Coronary artery (tissue), 2 donors: ENCODE data around the gene DIP2C.
A peak's percentile ranks its signal among the peaks of the same experiment; 100 is the strongest.
"Not testable (repeated sequence)": the region's sequence is repeated elsewhere in the genome, so short reads cannot be mapped to it uniquely, and the experiment has no call there.

Experiments used
- DNase-seq: peaks from one replicate; pipeline ENCODE4 v3.0.0-alpha.2; 2017; ENCODE audit warnings: low spot score
- H3K27ac ChIP-seq, 2 donors: fragments of 200-600 bp; sonication (generic); one replicate each; pipeline ENCODE4 v1.5.1; 2016 to 2019
- H3K4me3 ChIP-seq: fragments of 200-600 bp; sonication (generic); 2 replicates; pipeline ENCODE4 v1.5.1; 2016; ENCODE audit warnings: mild to moderate bottlenecking, moderate library complexity
- CTCF ChIP-seq: fragments of 200-600 bp; sonication (generic); IDR thresholded peaks from one replicate; pipeline ENCODE4 v1.5.1; 2019; ENCODE audit warnings: antibody characterized with exemption

DIP2C gene

DNA sequence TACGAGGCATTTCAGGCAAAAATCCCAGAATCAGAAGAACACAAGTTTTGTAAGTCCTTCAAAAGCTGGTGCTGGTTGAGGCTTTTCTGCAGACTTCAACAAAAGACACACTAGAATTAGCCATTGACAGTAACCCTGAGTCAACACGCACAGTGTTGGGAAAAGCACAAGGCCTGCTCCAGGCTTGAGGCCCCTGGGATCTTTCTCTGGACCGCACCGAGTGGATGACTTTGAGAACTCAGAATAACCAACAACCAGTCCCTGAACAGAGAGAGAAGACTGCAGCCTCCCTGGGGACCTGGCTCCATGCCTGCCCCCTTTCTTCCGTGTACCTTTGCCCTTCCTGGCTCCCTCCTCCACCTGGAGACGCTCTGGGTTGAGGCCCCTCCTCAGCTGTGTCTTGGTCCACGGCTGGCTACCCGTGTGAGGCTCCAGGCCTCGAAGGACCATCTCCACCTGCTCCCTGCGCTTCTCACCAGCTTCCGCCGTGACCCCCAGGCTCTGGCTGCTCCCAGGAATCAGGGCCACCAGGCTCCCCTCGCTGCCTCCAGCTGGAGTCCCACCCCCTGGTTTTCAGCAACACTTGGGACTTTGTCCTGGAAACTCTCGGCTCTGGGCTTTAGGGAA is 28.4 kb downstream of the DIP2C start:
- no peak for TF ChIP-seq CTCF
- no peak for DNase-seq
- H3K4me3 ChIP-seq = no peak overlapping the region
- H3K27ac ChIP-seq = peak overlapping the region in 1 of 2 donors; percentile 33

DNA sequence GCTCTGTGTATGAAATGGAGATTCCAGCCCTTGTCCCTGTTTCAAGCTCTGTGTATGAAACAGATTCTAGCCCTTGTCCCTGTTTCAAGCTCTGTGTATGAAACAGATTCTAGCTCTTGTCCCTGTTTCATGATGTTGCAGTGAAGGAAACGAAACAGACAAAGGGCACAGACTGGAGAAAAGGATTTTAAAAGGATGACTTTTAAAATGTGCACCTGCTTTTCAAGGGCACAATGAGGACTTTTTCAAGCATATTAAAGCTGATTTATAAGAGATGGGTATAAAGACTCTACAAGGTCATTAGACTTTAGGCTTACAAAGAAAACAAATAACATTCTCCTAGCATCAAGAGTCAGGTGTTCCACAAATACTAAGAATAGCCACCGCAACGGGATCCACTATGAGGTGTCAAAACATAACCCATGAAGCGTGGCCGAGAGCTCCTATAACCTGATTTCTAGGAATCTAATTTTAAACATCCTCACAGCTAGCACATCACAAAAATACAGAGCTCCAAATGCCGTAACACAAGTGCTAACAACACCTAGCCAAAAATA is 29.0 kb downstream of the DIP2C start:
- TF ChIP-seq CTCF = no peak
- DNase-seq = no peak
- Histone ChIP-seq H3K4me3 (no peak overlapping the region), H3K27ac (peak overlapping the region; percentile 3 to 19)

DNA sequence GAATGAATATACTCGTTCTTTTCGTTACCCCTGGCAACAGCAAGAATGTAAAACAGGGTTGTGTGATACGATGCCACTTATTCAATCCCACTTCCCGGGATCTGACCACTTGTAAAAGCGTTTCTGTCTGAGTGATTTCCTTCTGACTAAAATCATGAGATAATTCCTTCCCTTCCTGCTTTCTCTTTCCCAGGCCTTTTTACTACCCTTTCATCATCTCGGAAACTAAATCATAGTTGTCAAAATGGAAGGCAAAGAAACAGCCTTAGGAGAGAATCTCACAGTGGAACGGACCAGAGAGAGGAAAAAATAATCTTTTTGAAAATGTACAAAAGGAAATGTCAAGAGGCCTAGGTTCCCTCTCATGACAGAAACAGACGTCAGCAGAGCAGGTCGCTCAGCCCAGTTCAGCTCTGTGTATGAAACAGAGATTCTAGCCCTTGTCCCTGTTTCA is 29.8 kb downstream of the DIP2C start:
- peak overlapping the region; percentile 3 to 19 for H3K27ac ChIP-seq
- H3K4me3 ChIP-seq = peak overlapping the region; percentile 4
- no peak for DNase-seq
- no peak for TF ChIP-seq CTCF

DNA sequence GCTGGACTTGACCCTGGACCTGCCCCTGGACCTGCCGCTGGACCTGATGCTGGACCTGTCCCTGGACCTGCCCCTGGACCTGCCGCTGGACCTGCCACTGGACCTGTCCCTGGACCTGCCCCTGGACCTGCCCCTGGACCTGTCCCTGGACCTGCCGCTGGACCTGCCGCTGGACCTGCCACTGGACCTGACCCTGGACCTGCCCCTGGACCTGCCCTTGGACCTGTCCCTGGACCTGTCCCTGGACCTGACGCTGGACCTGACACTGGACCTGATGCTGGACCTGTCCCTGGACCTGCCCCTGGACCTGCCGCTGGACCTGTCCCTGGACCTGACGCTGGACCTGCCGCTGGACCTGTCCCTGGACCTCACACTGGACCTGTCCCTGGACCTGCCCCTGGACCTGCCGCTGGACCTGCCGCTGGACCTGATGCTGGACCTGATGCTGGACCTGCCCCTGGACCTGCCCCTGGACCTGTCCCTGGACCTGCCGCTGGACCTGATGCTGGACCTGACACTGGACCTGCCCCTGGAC is 31.6 kb downstream of the DIP2C start:
- not testable (repeated sequence) for H3K4me3 ChIP-seq, DNase-seq, H3K27ac ChIP-seq

- no peak for DNase-seq
- no peak overlapping the region for H3K4me3 ChIP-seq
- no peak overlapping the region for H3K27ac ChIP-seq
- no peak for TF ChIP-seq CTCF
These were observed 32.6 kb downstream of the DIP2C start for GRCh38 chr10:656883-657282.

DNA sequence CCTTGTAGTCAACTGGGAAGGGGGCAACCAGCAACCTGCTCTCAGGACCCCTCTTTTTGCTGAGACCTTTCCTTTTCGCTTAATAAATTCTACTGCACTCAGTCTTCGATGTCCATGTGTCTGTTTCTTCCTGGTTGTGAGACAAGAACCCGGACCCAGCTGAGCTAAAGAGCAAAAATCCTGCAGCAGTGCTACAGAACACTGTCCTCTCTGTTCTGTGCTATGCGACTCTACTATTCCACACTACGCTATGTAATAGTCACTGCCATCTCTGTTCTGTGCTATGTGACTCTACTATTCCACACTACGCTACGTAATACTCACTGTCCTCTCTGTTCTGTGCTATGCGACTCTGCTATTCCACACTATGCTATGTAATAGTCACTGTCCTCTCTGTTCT is 34.3 kb downstream of the DIP2C start:
- TF ChIP-seq CTCF = no peak
- no peak for DNase-seq
- Histone ChIP-seq H3K4me3 (no peak overlapping the region), H3K27ac (no peak overlapping the region)

DNA sequence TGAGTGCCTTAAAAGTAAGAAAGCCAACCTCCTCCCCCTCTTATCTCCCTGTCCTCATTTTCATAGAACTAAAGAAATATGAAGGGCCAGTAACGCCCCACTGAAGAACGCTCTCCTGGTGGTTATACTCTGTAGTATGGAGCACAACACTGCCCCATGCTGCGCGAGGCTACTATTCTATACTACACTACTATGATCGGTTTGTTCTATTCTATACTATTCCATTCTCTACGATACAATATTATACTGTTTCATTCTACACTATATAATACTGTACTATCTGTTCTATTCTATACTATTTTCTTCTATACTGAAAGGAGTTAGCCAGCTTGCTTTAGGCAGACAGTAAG is 34.8 kb downstream of the DIP2C start:
- no peak overlapping the region for H3K4me3 ChIP-seq
- no peak overlapping the region for H3K27ac ChIP-seq
- DNase-seq = no peak
- TF ChIP-seq CTCF = no peak
